Fibroblast of skin of abdomen (primary cell): ENCODE results near the gene NHEJ1.
A peak's percentile ranks its signal among the peaks of the same experiment; 100 is the strongest.

ENCODE experiments used
- DNase-seq: peaks from one replicate; pipeline ENCODE4 v3.0.0-alpha.2; 2013

NHEJ1 gene

DNA sequence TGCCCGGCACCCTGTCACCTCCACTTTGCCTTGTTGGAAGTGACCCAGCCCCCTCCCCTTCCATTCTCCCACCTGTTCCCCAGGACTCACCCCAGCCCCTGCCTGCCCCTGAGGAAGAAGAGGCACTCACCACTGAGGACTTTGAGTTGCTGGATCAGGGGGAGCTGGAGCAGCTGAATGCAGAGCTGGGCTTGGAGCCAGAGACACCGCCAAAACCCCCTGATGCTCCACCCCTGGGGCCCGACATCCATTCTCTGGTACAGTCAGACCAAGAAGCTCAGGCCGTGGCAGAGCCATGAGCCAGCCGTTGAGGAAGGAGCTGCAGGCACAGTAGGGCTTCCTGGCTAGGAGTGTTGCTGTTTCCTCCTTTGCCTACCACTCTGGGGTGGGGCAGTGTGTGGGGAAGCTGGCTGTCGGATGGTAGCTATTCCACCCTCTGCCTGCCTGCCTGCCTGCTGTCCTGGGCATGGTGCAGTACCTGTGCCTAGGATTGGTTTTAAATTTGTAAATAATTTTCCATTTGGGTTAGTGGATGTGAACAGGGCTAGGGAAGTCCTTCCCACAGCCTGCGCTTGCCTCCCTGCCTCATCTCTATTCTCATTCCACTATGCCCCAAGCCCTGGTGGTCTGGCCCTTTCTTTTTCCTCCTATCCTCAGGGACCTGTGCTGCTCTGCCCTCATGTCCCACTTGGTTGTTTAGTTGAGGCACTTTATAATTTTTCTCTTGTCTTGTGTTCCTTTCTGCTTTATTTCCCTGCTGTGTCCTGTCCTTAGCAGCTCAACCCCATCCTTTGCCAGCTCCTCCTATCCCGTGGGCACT lies 21.9 kb upstream of the NHEJ1 start:
- DNase-seq: no peak

DNA sequence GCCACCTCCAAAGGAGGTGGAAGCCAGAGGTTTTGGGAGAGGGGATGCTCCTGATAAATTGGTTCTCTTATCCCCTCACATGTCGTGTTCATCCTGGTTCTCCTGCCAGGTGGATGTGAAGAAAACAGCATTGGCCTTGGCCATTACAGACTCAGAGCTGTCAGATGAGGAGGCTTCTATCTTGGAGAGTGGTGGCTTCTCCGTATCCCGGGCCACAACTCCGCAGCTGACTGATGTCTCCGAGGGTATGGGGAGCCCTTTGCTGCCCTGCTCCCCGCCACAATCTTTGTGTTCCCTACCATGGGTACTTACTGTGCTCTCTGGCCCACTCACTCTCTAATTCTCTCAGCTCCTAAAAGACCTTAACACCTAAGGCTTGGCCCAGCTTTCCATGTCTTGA lies 20.9 kb upstream of the NHEJ1 start:
- no peak for DNase-seq

DNA sequence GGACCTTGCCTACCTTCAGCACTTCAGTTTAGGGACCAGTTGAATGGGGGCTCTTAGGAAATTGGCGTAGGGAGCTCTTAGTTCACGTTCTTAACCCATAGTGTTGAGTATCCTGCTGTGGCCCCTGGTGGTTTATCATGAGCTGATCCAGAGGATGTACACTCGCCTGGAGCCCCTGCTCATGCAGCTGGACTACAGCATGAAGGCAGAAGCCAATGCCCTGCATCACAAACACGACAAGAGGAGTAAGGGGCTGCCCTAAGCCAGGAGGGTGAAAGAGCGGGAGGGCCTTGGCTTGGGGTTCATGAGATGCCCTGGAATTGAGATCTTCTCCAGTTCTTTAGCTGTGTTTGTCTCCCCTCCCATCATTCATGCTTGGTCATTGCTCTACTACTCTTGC lies 20.3 kb upstream of the NHEJ1 start:
- DNase-seq: no peak

DNA sequence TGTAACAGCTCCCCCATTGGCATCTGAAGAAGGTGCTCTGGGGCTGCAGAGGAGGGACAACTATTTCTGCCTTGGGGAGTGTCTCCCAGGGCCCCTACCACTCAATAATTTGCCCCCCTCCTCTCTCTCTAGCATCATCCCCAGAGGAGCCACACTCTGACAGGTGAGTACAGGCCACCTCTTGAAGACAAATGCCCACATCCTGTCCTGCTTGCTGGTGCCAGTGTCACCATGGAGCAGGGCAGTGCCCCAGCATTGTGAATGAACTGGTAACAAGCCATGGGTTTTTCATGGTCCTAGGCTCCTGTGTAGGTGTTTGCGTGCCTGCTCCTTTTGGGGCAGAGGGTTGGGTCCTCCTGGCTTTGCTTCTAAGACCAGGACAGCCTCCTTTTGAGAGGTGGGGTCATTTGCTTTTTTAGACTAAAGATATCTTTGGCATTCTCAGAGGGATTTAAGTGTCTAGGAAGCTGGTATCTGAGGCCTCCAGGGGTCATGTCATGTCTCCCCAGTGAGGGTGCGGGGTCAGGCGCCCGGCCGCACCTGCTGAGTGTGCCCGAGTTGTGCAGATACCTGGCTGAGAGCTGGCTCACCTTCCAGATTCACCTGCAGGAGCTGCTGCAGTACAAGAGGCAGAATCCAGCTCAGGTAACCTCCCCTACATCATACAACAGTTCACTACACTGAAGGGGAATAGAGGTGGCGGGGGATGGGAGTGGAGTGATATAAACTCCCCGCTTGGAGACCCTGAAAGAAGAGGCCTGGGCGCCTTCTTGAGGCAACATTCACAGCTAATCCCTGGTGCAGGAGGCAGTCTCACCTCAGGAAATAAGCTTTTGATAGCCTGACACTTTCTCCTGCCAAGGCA lies 19.2 kb upstream of the NHEJ1 start:
- DNase-seq: no peak

DNA sequence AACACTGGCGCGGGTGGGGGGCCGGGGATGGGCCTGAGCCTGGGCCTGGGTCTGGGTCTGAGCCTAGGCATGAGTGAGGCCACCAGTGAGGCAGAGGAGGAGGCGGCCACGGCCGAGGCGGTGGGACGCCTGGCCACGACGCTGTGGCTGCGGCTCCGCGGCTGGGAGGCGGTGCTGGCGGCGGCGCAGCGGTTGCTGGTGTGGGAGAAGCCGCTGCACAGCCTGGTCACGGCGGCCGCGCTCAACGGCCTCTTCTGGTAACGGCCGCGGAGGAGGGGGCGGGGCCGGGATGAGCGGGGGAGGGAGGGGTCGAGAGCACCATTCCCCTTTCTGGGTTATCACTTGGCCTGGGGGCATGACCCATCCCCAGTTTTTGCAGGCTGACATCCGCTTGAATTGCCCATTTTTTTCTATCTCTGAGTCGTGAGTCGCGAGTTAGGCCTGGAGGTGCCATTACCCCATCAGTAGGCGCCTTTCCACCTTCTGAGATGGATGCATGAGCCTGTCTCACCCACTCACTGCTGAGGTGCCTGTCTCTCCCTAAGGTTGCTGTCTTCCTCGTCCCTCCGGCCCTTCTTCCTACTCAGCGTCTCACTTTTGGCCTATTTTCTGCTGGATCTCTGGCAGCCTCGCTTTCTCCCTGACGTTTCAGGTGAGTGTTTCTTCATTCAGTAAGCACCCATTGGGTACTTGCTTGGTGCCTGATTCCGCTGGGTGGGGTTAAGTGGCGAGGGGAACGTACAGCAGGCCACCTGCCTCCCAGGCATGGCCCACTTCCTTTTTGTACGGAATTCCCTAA lies 18.0 kb upstream of the NHEJ1 start:
- no peak for DNase-seq

DNA sequence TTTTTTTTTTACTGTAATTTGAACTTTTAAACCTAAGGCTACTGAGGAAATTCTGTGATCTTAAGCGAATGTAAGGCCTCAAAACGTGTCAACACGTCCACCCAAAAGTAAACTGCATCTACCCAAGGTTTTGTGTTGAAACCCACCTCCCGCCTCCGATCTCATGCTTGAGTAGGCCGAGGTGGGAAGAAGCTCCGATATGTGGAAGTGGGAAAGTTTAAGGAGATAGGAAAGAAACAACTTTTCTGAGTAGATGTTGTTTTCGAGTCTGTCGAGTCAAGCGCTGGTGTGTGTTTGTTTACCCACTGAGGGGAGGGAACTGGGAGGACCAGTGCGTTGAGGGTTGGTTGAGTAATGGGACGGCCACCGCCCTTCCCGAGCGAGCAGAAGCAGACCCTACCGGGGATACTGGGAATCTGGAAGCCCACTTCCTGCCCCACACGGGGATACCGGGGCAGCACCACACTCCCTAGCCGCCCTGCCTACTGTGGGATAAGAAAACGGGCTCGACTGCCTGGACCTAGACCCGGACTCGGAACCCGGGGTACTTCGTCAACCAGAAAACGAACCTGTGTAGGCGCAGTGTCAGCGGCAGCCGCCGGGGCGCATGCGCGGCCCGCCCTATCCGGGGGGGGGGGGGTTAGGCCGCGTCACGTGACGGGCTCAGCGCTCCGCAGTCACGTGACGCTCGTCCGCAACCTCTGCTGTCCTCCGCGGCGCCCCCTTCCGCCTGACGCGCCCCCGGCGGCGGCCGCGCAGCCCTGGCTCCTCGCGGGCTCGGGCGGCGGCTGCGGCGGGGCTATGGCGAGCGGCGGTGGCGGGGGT lies 17.1 kb upstream of the NHEJ1 start, which contains the start of gene RETREG2:
Gene RETREG2 (plus strand): TSS at position 724 of the 825 bp plus-strand sequence. CDS start 78 bp downstream, at position 802.
- DNase-seq: peak; percentile 87

DNA sequence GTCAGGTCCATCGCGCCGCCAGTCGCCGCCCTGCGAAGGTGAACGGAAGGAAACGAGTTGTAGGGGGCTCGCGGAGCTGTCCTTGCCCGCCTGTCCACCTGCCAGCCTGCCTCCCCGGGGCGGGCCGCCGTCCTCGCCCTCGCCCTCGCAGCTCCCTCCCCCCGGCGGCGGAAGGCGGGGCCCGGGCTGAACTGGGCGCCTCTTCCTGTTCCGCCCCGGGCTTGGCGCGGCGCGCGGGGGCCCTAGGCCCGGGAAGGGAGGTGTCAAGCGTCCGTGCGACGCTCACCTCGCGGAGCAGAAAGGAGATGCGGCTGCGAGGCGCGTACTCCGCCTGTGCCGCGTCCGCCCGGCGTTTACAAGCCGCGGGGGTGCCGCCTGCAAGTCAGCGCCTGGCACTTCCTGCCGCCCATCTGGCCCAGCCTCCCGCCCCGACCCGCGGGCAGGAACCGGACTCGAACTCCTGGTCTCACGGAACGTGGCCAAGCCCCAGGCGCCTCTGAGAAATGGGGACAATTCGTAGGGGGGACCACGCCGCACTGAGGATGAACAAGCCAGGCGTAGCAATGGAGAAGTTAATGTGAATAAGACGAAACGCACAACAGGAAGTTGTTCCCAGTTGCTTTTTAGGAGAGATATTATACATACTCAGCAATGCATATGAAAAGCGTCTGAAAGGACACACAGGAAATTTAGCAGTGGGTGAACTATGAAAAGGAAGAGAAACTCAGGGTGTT lies 16.4 kb upstream of the NHEJ1 start, which contains the start of gene CNPPD1:
Gene CNPPD1 (minus strand): TSS at position 108 of the 734 bp plus-strand sequence. CDS start 97 bp downstream, at position 11.
- DNase-seq: peak; percentile 77

DNA sequence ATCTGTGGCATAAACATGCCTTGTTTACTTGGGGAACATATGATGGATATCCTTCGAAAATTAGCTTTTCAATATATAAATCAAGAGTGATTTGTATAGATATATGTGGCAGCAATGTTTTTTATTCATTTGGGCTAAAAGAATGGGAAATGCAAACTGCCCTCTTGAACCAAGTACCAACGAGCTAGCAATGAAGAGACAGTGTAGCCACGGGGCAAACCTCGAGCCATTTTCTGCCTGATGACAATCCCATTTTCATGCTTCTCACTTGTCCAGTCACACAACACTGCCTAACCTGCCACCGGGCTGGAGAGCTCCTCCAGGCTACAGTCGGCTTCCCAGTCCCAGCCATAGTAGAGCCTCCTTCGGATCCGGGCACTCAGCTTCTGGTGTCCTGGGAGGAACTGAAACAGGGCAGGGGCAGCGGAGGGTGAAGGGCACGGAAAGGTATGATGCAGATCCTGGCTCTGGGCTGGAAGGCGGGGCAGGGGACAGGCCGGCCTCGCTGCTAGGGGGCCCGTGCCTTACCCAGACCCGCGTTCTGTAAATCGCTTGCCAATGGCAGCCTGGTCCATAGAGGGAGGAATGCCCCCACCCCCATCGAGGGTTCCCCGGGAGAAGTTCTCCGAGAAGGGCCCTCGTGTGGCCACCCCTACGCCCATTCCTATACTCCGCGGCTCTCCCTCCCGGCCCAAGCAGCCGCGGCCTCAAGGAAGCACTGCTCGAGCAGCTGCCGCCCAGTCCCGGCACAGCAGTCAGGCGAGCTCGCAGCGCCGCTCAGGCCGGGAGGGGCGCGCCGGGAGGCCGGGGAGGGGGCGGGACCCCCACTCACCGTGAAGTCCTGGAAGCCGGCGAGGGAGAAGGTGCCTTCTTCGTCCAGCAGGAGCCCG lies 15.6 kb upstream of the NHEJ1 start:
- peak; percentile 31 for DNase-seq

DNA sequence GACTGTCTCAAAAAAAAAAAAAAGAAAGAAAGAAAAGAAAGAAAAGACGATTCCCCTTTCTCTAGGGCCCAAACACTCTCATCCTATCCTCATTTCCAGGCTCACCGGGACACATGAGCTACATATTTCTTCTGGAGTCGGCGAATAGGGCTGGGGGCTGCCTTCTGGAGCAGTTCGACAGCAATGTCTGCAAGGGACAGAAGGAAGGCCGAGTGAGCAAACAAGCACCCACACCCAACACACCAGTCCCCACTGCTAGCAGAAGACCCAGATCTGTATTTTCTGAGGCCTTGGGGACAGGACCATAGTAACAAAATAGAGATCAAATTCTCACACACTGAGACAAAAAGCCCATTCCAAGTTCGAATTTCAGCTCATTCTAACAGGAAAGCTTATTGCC lies 14.9 kb upstream of the NHEJ1 start:
- DNase-seq: no peak

DNA sequence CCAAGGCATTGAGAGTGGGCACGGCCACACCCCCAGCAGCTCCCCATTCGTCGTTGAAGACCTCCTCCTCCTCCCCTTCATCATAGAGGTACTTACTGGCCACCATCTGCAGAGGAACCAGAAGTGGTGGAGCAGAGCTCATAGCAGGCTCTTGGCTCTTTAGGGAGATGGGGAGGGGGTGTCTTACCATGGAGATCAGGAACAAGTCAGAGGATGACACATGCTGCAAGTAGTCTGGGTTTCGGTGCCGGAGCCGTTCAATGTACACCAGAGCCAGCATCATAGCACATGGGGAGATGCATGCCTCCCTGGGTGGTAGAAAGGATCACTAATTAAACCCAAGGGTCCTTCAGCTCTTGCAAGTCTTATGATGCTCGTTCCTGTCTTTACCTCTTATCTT lies 14.2 kb upstream of the NHEJ1 start:
- DNase-seq: no peak

DNA sequence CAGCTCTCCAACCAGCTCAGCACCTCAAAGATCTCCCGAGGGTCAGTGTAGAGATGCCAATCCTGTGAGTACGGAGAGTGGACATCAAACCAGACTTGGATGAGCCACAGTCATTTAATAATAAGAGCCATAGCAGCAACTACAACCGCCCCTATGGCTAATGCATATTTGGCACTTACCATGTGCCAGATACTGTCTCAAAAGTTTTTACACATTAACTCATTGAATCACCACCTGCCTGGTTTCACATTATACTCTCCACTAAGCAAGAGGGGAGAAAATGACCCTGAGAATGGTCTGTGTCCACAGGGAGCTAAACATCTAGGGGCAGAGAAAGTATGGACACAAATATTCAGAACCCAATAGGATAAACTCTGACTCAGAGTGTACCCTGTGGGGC lies 13.5 kb upstream of the NHEJ1 start:
- DNase-seq: no peak

DNA sequence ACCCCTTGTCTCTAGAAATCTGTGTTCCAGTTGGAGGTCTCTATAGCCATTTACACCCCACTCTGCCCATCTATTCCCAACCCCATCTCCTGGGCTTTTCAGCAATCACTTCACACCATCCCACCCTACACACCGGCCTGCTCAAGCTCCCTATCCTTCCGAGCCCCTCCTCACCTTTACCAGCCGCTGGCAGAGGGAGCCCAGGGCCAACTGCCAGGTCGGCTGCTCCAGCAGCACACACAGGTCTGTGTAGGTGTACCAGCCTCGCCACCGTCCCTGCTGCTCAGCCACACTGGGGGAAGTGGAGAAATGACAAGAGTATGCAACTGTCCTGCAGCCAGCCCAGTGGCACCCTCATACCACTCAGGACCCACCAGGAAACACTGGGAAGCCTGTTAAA lies 12.6 kb upstream of the NHEJ1 start:
- no peak for DNase-seq

DNA sequence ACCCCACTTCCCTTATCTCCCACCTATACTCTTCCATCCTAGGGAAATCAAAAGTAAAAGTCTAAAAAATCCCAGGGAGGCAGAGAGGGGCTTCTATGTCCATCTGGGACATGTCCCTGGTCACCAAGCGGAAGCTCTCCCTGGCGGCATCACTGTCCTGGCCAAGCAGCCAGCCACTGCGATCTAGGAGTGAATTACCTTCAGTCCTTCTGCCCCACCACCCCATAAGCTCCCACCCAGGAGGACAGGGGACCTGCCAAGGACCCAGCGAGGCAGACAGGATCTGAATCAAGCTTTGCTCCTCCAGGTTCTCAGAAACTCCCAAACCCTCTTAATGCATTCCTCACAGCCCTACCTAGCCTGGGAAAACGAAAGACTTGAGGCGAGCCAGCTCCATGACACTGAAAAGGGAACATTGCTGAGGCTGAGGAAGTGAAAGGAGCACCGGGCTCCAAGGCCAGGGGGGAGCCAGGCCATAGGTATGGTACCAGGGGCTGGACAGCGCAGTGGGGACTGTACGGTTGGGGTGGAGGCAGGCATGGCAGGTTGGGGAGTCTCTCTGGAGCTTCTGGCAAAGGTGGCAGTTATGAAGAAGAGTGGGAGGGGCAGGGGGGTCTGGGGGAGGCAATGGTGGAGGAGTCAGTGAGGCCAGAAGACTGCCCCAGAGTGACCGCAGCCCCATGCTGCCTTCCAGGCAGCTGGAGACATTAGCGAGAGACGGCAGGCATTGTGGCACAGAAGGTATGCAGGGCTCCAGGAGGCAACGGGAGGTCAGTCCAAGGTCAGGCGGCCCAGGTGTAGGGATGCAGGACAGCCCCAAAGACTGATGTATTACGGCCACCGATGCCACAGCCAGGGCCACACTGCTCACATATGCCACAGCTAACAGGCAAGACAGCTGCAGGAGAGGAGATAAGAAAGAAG lies 11.9 kb upstream of the NHEJ1 start:
- no peak for DNase-seq

DNA sequence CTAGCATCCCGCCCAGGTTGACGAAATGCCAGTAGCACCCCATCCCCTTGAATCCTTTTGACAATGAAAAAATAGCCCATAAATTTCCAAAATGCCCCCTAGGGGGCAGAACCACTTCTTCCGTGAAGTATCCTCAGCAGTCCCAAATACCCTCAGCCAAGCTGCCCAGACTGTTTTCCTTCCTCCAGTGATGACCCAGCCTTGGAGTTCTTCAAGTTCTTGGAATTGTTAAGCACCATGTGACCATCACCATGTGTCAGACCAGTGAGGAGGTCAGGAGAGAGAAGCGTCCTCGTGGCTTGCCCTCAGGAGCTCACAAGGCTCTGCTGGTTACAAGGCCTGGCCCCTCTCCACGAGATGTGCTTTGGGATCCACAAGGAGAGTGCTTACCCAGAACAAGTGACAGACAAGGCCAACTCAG lies 10.6 kb upstream of the NHEJ1 start:
- DNase-seq: peak; percentile 76

DNA sequence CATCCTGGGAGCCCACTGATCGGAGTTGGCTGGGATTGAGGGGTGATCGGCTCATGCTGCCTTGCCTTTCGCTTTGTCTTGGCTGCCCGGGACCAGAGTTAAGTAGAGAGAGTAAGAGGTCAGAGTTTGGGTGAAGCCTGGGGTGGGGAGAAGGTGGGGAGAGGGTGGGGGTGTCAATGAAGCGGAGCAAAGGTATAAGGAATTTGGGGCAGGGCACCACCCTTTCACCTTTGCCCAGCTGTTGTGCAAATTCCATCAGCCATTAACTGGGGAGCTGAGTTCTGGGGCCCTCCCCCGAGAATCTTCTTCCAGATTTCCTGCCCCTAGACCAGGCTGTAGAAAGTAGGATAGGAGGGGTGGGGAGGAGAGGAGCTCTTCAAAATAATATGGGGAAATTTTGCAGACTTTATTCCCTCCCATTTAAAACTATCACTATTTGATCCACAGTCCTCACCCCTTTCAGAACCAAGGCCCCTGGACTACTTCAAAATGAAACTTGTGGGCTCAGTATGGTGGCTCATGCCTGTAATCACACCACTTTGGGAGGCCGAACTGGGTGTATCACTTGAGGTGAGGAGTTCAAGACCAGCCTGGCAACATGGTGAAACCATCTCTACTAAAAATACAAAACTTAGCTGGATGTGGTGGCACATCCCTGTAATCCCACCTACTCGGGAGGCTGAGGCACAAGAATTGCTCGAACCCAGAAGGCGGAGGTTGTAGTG lies 9.5 kb upstream of the NHEJ1 start, which contains the start of gene SLC23A3:
Gene SLC23A3 (minus strand): TSS at position 100 of the 725 bp plus-strand sequence. CDS start 45 bp downstream, at position 55.
- DNase-seq: no peak

DNA sequence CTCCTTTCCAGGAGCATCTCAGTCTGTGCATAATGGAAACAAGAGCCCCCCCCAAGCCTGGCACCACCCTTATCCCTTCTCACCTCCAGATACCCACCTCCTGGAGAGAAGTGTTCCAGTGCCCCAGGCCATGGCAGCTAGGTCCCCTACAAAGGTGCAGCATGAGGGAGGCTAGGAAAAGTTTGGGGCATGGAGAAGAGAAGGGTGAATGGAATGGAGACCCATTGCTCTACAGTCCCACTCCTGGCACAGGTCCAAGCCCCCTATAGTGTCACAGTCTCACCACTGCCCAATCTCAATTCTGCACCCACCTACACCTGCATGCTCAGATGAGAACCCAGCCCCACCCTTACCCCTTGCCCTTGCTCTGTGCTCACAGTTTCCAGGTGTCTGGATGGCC lies 8.3 kb upstream of the NHEJ1 start:
- no peak for DNase-seq

DNA sequence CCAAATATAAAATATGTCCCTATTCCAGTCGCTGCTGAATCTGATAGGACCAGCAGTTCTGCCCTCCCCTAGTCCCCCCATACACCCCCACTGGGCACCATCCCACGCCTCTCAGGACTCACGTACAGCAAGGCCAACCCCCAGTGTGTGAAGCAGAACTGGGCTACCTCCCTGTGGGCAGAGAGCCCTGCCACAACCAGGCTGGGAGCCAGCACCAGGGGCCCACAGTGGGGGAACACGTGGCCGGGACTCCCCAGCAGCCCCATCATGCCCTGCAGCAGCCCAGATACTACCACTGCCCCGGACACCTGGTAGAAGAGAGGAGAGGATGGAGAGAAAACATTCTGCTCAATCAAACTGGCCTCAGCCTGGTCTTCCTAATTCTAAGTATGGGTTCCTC lies 7.9 kb upstream of the NHEJ1 start:
- DNase-seq: no peak

DNA sequence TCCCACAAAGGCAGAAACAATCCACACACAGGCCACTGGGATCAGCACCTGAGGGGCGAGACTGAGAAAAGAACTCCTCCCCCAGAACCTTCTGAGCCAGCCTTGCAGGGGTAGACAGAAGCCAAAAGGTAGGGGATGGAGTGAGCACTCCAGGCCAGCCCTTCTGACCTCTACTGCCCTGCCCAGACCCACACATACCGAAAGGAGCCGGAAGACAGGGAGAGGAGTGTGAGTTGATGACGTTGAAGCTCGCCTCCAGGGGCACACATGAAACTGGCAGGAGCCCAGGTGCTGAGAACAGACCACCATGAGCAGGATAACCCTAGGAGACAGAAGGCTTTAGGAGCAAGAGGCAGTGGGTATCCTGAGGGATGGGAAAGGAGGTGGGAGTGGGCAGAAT lies 7.4 kb upstream of the NHEJ1 start:
- DNase-seq: no peak
